Activated naive CD4-positive, alpha-beta T cell treated with anti-CD3 and anti-CD28 coated beads, Interleukin-2, amount 50 U/mL, for 72 hours (primary cell): Measurements from ENCODE around the gene EPS8L3. TPM values are rescaled to one million over a fixed set of nuclear protein-coding genes. Genes with fewer than 3 reads are reported as not detected.
"Not testable (repeated sequence)": the region's sequence is repeated elsewhere in the genome, so short reads cannot be mapped to it uniquely, and the experiment has no call there.

Source experiments
- ATAC-seq, 2 donors: fragments of 150-1000 bp; cut with Tn5 transposase; 2 replicates each; pipeline ENCODE4 v1.10.0; 2021; ENCODE audit warnings: mild to moderate bottlenecking in 2 of 2, moderate library complexity in 2 of 2
- DNase-seq, 2 donors: peaks; one replicate each; pipeline ENCODE4 v3.0.0; 2021 to 2022; ENCODE audit warnings: low spot score in 2 of 2
- H3K27ac Mint-ChIP-seq, 2 donors: one replicate each; pipeline ENCODE4 v1.8.0; 2022; ENCODE audit warnings: mild to moderate bottlenecking in 2 of 2, mixed read lengths in 2 of 2
- H3K36me3 Mint-ChIP-seq, 2 donors: one replicate each; pipeline ENCODE4 v1.8.0; 2022; ENCODE audit warnings: mixed read lengths in 2 of 2
- H3K9me3 Mint-ChIP-seq, 2 donors: one replicate each; pipeline ENCODE4 v1.8.0; 2022; ENCODE audit warnings: mixed read lengths in 2 of 2
- total RNA-seq, 2 donors: library from RNA; stranded (reverse); gene quantifications; one replicate each; pipeline ENCODE4 v1.2.3, GENCODE V29; 2022

The EPS8L3 gene
- total RNA-seq: not detected

- H3K27ac Mint-ChIP-seq: peak within 1 kb of the TSS in 1 of 2 donors; percentile 60
- peak in 1 of 2 donors; percentile 38 for DNase-seq
- H3K9me3 Mint-ChIP-seq: no peaks in the 10 kb centered on the region
- no peaks in the 10 kb centered on the region for H3K36me3 Mint-ChIP-seq
- ATAC-seq: no peak
Observed at GRCh38 chr1:109763646-109764415, at the start of gene EPS8L3. EPS8L3 (minus strand) TSS chr1:109763923; CDS start chr1:109761749, 2,174 bp downstream.

- ATAC-seq (no peak), DNase-seq (no peak)
- H3K9me3 Mint-ChIP-seq: peaks cover 0 to 4% of the 10 kb centered on the region in 2 donors
- H3K36me3 Mint-ChIP-seq: peaks cover 5 to 6% of the 10 kb centered on the region in 2 donors
- no peak overlapping the region for H3K27ac Mint-ChIP-seq
Observed at GRCh38 chr1:109812691-109813393, 49.1 kb upstream of the EPS8L3 start.

- DNase-seq: no peak
- no peak for ATAC-seq
- H3K9me3 Mint-ChIP-seq: no peaks in the 10 kb centered on the region
- H3K36me3 Mint-ChIP-seq: no peaks in the 10 kb centered on the region
- H3K27ac Mint-ChIP-seq: no peak overlapping the region
Observed at GRCh38 chr1:109808703-109809102, 45.0 kb upstream of the EPS8L3 start.

GRCh38 chr1:109807822-109808680, 44.3 kb upstream of the EPS8L3 start:
- Mint-ChIP-seq H3K36me3 (no peaks in the 10 kb centered on the region), H3K27ac (no peak overlapping the region), H3K9me3 (no peaks in the 10 kb centered on the region)
- DNase-seq (no peak), ATAC-seq (peak; percentile 34 to 68)

- Mint-ChIP-seq H3K36me3 (no peaks in the 10 kb centered on the region), H3K9me3 (no peaks in the 10 kb centered on the region), H3K27ac (no peak overlapping the region)
- ATAC-seq: no peak
- no peak for DNase-seq
Observed at GRCh38 chr1:109807402-109807801, 43.7 kb upstream of the EPS8L3 start.

- Mint-ChIP-seq H3K9me3 (no peaks in the 10 kb centered on the region), H3K36me3 (no peaks in the 10 kb centered on the region), H3K27ac (no peak overlapping the region)
- DNase-seq (peak in 1 of 2 donors; percentile 52), ATAC-seq (no peak)
Observed at GRCh38 chr1:109806733-109807400, 43.1 kb upstream of the EPS8L3 start.

- Mint-ChIP-seq H3K9me3 (no peaks in the 10 kb centered on the region), H3K36me3 (no peaks in the 10 kb centered on the region), H3K27ac (no peak overlapping the region)
- peak in 1 of 2 donors; percentile 6 for DNase-seq
- no peak for ATAC-seq
Observed at GRCh38 chr1:109805486-109806165, 41.9 kb upstream of the EPS8L3 start.

GRCh38 chr1:109804660-109805059, 40.9 kb upstream of the EPS8L3 start:
- DNase-seq: peak in 1 of 2 donors; percentile 30
- no peak overlapping the region for H3K27ac Mint-ChIP-seq
- H3K36me3 Mint-ChIP-seq: no peaks in the 10 kb centered on the region
- no peak for ATAC-seq
- no peaks in the 10 kb centered on the region for H3K9me3 Mint-ChIP-seq

GRCh38 chr1:109803901-109804331, 40.2 kb upstream of the EPS8L3 start:
- no peaks in the 10 kb centered on the region for H3K36me3 Mint-ChIP-seq
- DNase-seq (peak in 1 of 2 donors; percentile 47), ATAC-seq (no peak)
- no peaks in the 10 kb centered on the region for H3K9me3 Mint-ChIP-seq
- peak overlapping the region in 1 of 2 donors; percentile 88 for H3K27ac Mint-ChIP-seq

- Mint-ChIP-seq H3K27ac (peak overlapping the region; percentile 88 to 94), H3K9me3 (no peaks in the 10 kb centered on the region), H3K36me3 (no peaks in the 10 kb centered on the region)
- ATAC-seq (peak; percentile 17 to 20), DNase-seq (peak in 1 of 2 donors; percentile 53)
Observed at GRCh38 chr1:109802901-109803561, 39.3 kb upstream of the EPS8L3 start.

GRCh38 chr1:109802136-109802900, 38.6 kb upstream of the EPS8L3 start:
- no peaks in the 10 kb centered on the region for H3K36me3 Mint-ChIP-seq
- DNase-seq (peak; percentile 48 to 71), ATAC-seq (peak; percentile 77 to 83)
- H3K9me3 Mint-ChIP-seq: no peaks in the 10 kb centered on the region
- peak overlapping the region; percentile 88 to 94 for H3K27ac Mint-ChIP-seq

- ATAC-seq (peak in 1 of 2 donors; percentile 24), DNase-seq (no peak)
- Mint-ChIP-seq H3K9me3 (no peaks in the 10 kb centered on the region), H3K36me3 (no peaks in the 10 kb centered on the region), H3K27ac (peak overlapping the region; percentile 88 to 94)
Observed at GRCh38 chr1:109801791-109802135, 38.0 kb upstream of the EPS8L3 start.

GRCh38 chr1:109800291-109800690, 36.6 kb upstream of the EPS8L3 start:
- DNase-seq (no peak), ATAC-seq (no peak)
- Mint-ChIP-seq H3K27ac (no peak overlapping the region), H3K36me3 (no peaks in the 10 kb centered on the region), H3K9me3 (no peaks in the 10 kb centered on the region)

- Mint-ChIP-seq H3K9me3 (no peaks in the 10 kb centered on the region), H3K36me3 (no peaks in the 10 kb centered on the region), H3K27ac (no peak overlapping the region)
- ATAC-seq (no peak), DNase-seq (no peak)
Observed at GRCh38 chr1:109799445-109799844, 35.7 kb upstream of the EPS8L3 start.

GRCh38 chr1:109797303-109797595, 33.5 kb upstream of the EPS8L3 start:
- peak overlapping the region in 1 of 2 donors; percentile 54 for H3K27ac Mint-ChIP-seq
- H3K9me3 Mint-ChIP-seq, ATAC-seq, H3K36me3 Mint-ChIP-seq: not testable (repeated sequence)
- DNase-seq: peak in 1 of 2 donors; percentile 30
